Measurements from ENCODE around the gene ZNHIT6.

ZNHIT6 gene

DNA sequence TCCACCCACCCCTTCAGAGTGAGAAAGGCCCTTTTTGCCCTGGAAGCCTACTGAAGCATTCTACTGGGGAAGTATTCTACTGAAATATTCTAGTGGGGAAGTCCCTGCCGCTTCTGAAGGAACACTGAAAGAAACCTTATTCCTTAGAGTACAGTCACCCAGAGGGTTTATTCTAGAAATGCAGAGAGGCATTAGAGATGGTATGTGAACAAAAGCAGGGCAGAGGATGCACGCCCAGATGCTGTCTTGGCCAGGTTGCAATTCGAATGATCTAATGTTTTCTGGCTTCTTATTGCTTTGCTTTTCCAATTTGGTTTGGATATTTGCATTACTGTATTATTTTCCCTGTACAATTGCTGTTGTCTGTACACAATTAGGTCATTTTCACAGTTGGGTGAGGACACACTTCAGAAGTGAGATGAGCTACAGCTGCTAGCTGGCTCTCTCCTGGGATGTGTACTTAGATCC, 90.6 kb downstream of the ZNHIT6 start:
- peak; percentile 75 for DNase-seq (ENCODE audit: low read depth, low spot score)
- ChIA-PET CTCF (no interaction called here), POLR2A (no interaction called here)
- no peak overlapping the region for H3K4me3 ChIP-seq (ENCODE audit: low read depth, low read length)
- TF ChIP-seq, protein P1, sequence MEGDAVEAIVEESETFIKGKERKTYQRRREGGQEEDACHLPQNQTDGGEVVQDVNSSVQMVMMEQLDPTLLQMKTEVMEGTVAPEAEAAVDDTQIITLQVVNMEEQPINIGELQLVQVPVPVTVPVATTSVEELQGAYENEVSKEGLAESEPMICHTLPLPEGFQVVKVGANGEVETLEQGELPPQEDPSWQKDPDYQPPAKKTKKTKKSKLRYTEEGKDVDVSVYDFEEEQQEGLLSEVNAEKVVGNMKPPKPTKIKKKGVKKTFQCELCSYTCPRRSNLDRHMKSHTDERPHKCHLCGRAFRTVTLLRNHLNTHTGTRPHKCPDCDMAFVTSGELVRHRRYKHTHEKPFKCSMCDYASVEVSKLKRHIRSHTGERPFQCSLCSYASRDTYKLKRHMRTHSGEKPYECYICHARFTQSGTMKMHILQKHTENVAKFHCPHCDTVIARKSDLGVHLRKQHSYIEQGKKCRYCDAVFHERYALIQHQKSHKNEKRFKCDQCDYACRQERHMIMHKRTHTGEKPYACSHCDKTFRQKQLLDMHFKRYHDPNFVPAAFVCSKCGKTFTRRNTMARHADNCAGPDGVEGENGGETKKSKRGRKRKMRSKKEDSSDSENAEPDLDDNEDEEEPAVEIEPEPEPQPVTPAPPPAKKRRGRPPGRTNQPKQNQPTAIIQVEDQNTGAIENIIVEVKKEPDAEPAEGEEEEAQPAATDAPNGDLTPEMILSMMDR (IDR thresholded peaks at IDR 0.05; ENCODE audit: insufficient read depth, low read length, missing control alignments): no peak

DNA sequence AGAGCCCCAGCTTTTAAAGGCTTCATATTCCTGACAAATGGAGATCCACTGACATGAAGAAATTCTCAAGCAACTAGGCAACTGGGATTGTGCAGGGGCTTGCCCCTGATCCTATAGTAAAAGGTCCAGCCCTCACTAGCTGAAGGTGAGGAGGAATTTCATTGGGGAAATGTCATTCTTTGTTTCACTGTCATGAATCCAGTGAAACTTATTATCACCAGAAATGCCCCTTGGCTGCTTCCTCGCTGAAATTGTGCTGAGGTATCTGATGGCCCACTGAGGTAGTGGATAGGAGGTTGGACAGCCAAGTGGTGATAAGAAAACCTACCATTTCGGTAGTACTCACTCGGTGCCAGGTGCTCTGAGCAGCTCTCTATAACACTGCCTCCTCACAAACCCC, 91.5 kb downstream of the ZNHIT6 start:
- TF ChIP-seq, protein P1 (IDR thresholded peaks at IDR 0.05; ENCODE audit: insufficient read depth, low read length, missing control alignments): no peak
- no peak overlapping the region for H3K4me3 ChIP-seq (ENCODE audit: low read depth, low read length)
- POLR2A ChIA-PET: no interaction called here
- CTCF ChIA-PET: interaction anchor here (6.3 kb wide), 1 partner anchor 12 kb away, joined by 46 read pairs; no protein-coding TSS in a partner anchor
- no peak for DNase-seq (ENCODE audit: low read depth, low spot score)

DNA sequence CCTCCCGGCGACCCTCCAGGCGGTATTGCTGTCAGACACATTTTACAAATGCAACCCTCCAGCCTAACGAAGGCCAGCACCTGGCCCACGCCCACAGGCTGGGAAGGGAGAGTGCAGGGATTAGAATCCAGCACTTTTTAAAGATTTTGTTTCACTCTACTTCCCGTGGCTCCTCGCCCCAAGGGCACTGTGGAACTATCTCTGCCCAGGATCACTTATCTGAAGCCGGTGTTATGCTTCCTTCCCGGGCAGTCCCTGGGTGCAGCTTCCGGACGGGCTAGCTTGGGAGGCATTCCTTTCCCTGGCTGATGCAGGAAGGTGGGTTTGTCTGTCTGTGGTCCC, 91.9 kb downstream of the ZNHIT6 start:
- ChIA-PET CTCF (interaction anchor here (6.3 kb wide), 1 partner anchor 13 kb away, joined by 46 read pairs; no protein-coding TSS in a partner anchor), POLR2A (no interaction called here)
- TF ChIP-seq, protein P1 (IDR thresholded peaks at IDR 0.05; ENCODE audit: insufficient read depth, low read length, missing control alignments): no peak
- DNase-seq (ENCODE audit: low read depth, low spot score): no peak
- H3K4me3 ChIP-seq (ENCODE audit: low read depth, low read length): no peak overlapping the region

DNA sequence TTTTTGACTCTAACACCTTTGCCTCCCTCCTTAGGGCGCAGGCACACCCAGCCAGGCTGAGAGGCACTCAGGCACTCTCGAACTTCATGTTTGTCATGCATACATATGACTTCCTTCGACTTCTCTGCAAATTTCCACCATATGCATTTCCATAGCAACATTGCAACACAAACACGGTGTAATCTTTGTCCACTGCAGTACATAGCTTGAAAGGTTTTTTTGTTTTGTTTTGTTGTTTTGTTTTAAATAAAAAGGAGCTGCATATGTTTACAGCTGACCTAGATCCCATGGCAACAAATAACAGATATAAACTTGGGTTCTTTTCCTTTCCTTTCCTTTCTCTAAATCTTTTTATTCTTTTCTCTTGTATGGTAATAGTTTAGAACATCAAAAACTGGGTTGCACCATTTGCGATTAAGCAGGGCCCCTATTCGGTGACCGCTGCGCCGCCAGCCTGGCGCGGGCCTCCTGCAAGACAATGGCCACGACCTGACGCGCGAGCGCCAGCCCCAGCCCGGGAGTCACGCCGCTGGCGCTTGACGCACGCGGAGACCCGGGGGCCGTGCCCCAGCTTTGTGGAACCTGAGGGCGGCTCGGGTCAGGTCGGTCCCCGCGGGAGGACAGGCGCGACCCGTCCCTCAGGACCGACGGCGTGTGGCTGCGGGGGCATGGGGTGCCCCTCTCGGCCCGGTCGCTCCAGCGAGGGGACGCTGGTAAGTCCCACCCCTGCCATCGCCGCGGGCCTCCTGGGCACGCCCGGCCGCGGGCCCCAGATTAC, 92.5 kb downstream of the ZNHIT6 start:
- POLR2A ChIA-PET: interaction anchor here (5.4 kb wide), 1 partner anchor 32 kb away, joined by 156 read pairs; the partner anchor contains the start of gene CCN1
- no peak overlapping the region for H3K4me3 ChIP-seq (ENCODE audit: low read depth, low read length)
- TF ChIP-seq, protein P1 (IDR thresholded peaks at IDR 0.05; ENCODE audit: insufficient read depth, low read length, missing control alignments): no peak
- DNase-seq (ENCODE audit: low read depth, low spot score): no peak
- CTCF ChIA-PET: interaction anchor here (1.1 to 6.3 kb wide), 4 partner anchors 12 to 76 kb away, joined by 3 to 48 read pairs (median 25); no protein-coding TSS in a partner anchor

DNA sequence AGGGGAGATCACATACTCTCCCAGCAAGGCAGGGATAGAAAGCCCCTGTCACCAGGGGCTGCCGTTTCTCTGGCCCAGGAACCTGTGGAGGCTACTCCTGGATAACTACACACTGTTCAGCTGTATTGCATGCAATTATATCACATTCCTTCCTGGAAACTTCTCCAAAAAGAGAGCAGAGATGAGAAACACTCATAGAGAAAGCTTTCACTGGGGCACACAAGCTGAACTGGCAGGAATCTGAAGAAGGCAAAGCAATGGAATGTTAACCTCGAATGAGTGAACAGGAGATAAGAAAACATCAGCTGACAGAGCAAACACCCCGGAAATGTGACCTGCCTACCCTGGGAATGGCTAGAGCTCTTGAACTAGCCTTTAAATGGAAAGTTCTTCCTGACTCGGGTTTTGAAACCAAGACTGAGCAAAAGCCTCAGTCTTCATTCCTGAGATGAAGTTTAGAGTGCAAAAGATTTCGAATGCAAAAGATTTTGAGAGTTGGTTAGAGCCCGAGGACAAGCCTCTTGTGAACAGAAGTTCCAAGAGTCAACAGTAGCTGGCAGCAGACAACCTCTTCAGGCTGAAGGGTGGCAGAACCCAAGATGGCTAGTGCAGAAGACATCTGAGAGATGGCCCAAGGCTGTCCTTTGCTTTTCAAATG, 95.4 kb downstream of the ZNHIT6 start:
- POLR2A ChIA-PET: interaction anchor here (1.1 to 5.4 kb wide), 11 partner anchors 10 to 282 kb away, joined by 3 to 156 read pairs (median 7); partner anchors contain the start of genes CCN1 and DDAH1
- peak; percentile 97 for DNase-seq (ENCODE audit: low read depth, low spot score)
- CTCF ChIA-PET: interaction anchor here (0.9 to 6.3 kb wide), 11 partner anchors 9 to 272 kb away, joined by 3 to 48 read pairs (median 6); partner anchors contain the start of gene ZNHIT6
- TF ChIP-seq, protein P1 (IDR thresholded peaks at IDR 0.05; ENCODE audit: insufficient read depth, low read length, missing control alignments): peak; percentile 58
- no peak overlapping the region for H3K4me3 ChIP-seq (ENCODE audit: low read depth, low read length)

DNA sequence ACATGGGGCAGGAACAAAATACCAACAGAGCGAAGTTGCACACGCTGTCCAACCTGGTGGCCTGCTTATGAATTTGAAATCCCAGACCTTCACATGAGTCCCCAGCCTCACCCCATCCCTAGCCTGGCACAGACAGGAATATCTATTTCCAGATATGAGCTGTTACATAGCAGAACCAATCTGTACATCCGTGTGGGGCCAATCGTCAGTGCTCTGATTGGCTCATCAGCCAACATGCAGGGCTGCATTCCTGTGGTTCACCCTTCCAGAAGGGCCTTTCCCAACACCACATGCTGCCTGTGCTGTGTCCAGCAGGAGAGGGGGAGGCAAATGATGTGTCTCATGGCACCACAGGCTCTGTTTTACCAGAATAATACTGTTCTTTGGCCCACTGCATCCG, 96.4 kb downstream of the ZNHIT6 start:
- POLR2A ChIA-PET: interaction anchor here (0.8 to 5.4 kb wide), 11 partner anchors 9 to 298 kb away, joined by 3 to 156 read pairs (median 5); partner anchors contain the start of genes CCN1, DDAH1 and ZNHIT6
- no peak overlapping the region; the same call in 1 of the 2 replicates for H3K4me3 ChIP-seq (ENCODE audit: low read depth, low read length)
- TF ChIP-seq, protein P1 (IDR thresholded peaks at IDR 0.05; ENCODE audit: insufficient read depth, low read length, missing control alignments): no peak
- CTCF ChIA-PET: interaction anchor here (1.2 to 6.3 kb wide), 6 partner anchors 10 to 303 kb away, joined by 3 to 48 read pairs (median 12); no protein-coding TSS in a partner anchor
- peak; percentile 100 for DNase-seq (ENCODE audit: low read depth, low spot score)

All from AG04449 (cell line).